HEK293 (cell line): ENCODE results near the gene PATL2.

Source experiments
- CTCF ChIP-seq: fragments of 450-650 bp; formaldehyde crosslinking; IDR thresholded peaks from 2 replicates; pipeline ENCODE4 v1.5.1; 2016; ENCODE audit warnings: missing biosample characterization, missing genetic modification characterization
- REST ChIP-seq: fragments of 450-650 bp; formaldehyde crosslinking; IDR thresholded peaks from 2 replicates; pipeline ENCODE4 v1.5.1; 2016; ENCODE audit warnings: missing biosample characterization, missing genetic modification characterization
- SETDB1 ChIP-seq: IDR thresholded peaks from one replicate; pipeline ENCODE4 v1.6.1; 2017; ENCODE audit warnings: mild to moderate bottlenecking, low read length, moderate library complexity, mixed read lengths; ENCODE audit not compliant: insufficient read length
- TCF7L2 ChIP-seq: IDR thresholded peaks from 2 replicates; pipeline ENCODE4 v1.6.1; 2011; ENCODE audit warnings: low read depth, mild to moderate bottlenecking, inconsistent platforms, low read length, moderate library complexity, borderline replicate concordance
- ZBTB17 ChIP-seq: fragments of 450-650 bp; formaldehyde crosslinking; IDR thresholded peaks from 2 replicates; pipeline ENCODE4 v1.5.1; 2016; ENCODE audit warnings: missing biosample characterization, missing genetic modification characterization
- ZBTB7A ChIP-seq: fragments of 450-650 bp; formaldehyde crosslinking; IDR thresholded peaks from 2 replicates; pipeline ENCODE4 v1.5.1; 2016; ENCODE audit warnings: low read depth, missing biosample characterization, missing genetic modification characterization
- ZBTB8A ChIP-seq: fragments of 450-650 bp; formaldehyde crosslinking; IDR thresholded peaks from 2 replicates; pipeline ENCODE4 v1.5.1; 2016; ENCODE audit warnings: missing biosample characterization, missing genetic modification characterization
- ZNF132 ChIP-seq: fragments of 450-650 bp; formaldehyde crosslinking; IDR thresholded peaks from 2 replicates; pipeline ENCODE4 v1.5.1; 2017; ENCODE audit warnings: missing biosample characterization, missing genetic modification characterization, borderline replicate concordance
- ZNF175 ChIP-seq: fragments of 450-650 bp; formaldehyde crosslinking; IDR thresholded peaks from 2 replicates; pipeline ENCODE4 v1.5.1; 2016; ENCODE audit warnings: missing biosample characterization, missing genetic modification characterization
- ZNF239 ChIP-seq: fragments of 450-650 bp; formaldehyde crosslinking; IDR thresholded peaks from 2 replicates; pipeline ENCODE4 v1.5.1; 2016; ENCODE audit warnings: missing biosample characterization, missing genetic modification characterization
- ZNF704 ChIP-seq: fragments of 450-650 bp; formaldehyde crosslinking; IDR thresholded peaks from 2 replicates; pipeline ENCODE4 v1.5.1; 2016; ENCODE audit warnings: missing biosample characterization, missing genetic modification characterization
- ZNF76 ChIP-seq: fragments of 450-650 bp; formaldehyde crosslinking; IDR thresholded peaks from 2 replicates; pipeline ENCODE4; 2016; ENCODE audit warnings: low read depth, missing biosample characterization, missing genetic modification characterization, borderline replicate concordance
- ZSCAN16 ChIP-seq: fragments of 450-650 bp; formaldehyde crosslinking; IDR thresholded peaks from 2 replicates; pipeline ENCODE4 v1.5.1; 2016; ENCODE audit warnings: missing biosample characterization, missing genetic modification characterization

- TF ChIP-seq CTCF (tag by site-specific recombination) (no peak), SETDB1 (no peak), ZBTB7A (tag by site-specific recombination) (no peak), ZNF239 (tag by site-specific recombination) (no peak), TCF7L2 (no peak), ZSCAN16 (tag by site-specific recombination) (no peak), ZNF132 (no peak), ZNF704 (tag by site-specific recombination) (no peak), ZBTB17 (tag by site-specific recombination) (no peak), REST (no peak), ZNF76 (tag by site-specific recombination) (no peak), ZNF175 (tag by site-specific recombination) (no peak), ZBTB8A (tag by site-specific recombination) (no peak)
These were observed 52.1 kb downstream of the PATL2 start for GRCh38 chr15:44659056-44659455.
